Measurements from ENCODE around the gene PTGIR.

Gene PTGIR

DNA sequence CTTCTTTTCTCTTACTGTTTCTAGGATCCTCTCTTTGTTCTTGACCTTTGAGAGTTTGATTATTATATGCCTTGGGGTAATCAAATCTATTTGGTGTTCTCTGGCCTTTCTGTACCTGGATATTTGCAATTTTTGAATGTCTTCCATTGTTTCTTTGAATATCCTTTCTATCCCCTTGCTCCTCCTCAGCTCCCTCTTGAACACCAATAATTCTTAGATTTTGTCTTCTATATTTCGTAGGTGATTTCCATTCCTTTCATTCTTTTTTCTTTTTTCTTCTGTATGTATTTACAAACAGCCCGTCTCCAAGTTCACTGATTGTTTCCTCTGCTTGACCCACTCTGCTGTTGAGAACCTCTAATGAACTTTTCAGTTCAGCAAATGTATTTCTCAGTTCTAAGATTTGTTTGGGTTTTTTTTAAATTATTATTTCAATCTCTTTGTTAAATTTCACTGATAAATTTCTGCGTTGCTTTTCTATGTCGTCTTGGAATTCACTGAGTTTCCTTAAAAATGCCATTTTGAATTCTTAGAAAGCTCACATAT, 26.4 kb downstream of the PTGIR start:
- DNase-seq: no peak

DNA sequence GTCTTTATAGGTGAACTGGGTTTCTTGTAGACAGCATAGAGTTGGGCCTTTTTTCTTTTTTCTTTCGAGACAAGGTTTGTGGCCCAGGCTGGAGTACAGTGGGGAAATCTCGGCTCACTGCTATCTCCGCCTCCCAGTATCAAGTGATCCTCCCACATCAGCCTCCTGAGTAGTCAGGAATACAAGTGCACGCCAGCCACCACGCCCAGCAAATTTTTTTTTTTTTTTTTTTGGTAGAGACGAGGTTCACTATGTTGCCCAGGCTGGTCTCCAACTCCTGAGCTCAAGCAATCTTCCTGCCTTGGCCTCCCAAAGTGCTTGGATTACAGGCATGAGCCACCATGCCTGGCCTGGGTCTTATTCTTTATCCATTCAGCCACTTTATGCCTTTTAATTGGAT, 28.9 kb downstream of the PTGIR start:
- DNase-seq: no peak

DNA sequence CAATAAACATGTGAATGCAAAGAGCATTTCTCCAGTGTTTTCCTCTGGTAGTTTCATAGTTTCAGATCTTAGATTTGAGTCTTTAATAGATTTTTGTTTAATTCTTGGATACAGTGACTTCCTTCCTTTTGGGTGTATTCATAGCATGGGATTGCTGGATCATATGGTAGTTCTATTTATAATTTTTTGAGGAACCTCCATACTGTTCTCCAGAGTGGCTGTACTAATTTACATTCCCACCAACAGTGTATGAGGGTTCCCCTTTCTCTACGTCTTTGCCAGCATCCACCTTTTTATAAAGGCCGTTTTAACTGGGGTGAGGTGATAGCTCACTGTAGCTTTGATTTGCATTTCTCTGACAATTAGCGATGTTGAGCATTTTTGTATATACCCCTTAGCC, 33.0 kb downstream of the PTGIR start:
- DNase-seq: no peak

DNA sequence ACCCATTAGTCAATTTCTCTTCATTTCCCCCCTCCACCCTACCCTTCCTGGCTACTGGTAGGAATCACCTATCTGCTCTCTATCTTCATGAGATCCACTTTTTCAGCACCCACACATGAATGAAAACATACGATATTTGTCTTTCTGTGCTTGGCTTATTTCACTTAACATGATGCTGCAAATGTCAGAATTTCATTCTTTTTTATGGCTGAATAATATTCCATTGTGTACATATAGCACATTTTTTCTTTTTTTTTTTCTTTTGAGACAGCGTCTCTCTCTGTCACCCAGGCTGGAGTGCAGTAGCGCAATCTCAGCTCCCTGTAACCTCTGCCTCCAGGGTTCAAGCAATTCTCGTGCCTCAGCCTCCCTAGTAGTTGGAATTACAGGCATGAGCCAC, 33.6 kb downstream of the PTGIR start:
- no peak for DNase-seq

DNA sequence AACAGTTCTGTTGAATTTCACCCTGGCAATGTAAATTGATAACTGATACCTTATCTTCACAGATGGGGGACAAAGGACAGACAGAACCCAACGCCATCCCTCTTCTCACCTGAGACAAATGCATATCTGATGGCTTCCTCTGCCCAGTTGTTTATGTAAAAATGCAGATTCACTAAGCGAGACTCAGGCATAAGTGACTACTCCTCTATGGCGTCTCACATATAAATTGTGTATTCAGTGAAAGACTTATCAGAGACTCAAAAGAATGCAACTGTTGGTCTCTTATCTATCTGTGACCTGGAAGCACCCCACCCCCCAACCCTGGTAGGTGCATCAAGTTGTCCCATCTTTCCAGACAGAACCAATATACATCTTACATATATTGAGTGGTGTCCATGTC, 37.0 kb downstream of the PTGIR start:
- no peak for DNase-seq

DNA sequence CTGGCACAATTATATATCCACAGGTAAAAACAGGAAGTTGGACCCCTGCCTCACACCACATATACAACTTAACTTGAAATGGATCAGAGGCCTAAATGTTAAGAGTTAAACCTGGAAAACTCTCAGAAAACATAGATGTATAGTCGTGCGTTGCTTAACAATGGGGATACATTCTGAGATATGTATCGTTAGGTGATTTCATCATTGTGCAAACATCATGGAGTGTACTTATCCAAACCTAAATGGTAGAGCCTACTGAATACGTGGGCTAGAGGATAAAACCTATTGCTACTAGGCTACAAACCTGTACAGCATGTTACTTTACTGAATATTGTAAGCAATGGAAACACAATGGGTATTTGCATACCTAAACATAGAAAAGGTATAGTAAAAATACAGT, 38.6 kb downstream of the PTGIR start:
- DNase-seq: no peak

DNA sequence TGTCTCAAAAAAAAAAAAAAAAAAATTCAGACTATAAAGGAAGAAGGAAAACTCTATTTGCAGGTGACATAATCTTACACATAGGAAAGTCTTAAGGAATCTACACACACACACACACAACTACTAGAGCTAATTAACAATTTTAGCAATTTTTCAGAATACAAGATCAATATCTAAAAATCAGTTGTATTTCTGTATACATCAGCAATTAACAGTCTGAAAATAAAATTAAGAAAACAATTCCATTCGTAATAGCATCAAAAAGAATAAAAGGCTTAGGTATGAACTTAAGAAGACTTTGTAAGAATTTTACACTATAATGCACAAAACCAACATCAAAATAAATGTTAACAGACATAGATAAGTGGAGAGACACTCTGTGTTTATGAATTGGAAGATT, 39.4 kb downstream of the PTGIR start:
- DNase-seq: no peak

DNA sequence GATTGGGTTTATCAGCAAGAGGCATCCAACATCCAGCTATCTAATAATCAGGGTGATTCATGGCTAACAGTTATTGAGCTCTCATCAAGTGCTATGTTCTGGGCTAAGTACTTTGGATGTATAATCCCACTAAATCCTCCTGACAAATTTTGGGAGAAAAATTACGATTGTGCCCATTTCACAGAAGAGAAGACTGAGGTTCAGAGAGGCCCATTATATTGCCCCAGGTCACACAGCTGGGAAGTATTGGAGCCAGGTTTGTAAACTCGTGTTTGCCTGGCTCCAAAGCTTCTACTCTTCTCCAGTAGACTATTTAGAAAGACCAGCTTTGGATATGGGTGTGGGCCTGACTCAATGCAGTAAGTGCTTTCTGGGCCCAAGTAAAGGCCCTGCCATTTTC, 44.6 kb downstream of the PTGIR start:
- DNase-seq: no peak

DNA sequence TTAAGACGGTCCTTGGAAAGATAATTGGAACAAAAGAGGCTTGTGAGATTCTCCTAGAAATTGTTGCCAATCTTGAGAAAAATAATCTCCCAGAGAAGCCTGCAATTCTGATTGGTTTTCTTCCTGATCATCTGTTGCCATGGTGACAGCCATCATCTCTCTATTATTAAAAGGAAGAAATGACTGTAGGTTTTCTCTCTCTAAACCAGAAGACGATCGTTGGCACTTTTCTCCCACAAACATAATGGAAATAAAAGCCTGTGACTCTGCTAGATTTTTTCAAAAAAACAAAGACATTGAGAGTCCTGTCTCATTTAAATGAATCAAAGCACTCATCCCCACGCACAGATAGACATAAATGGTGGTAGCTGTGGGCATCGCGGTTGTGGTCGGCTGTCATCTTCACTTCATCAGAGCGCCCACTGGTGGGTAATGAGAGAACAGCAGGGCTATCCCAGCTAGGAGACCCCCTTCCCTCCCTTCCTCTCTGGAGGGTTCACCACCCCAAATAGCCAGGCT, 45.5 kb downstream of the PTGIR start:
- DNase-seq: no peak

DNA sequence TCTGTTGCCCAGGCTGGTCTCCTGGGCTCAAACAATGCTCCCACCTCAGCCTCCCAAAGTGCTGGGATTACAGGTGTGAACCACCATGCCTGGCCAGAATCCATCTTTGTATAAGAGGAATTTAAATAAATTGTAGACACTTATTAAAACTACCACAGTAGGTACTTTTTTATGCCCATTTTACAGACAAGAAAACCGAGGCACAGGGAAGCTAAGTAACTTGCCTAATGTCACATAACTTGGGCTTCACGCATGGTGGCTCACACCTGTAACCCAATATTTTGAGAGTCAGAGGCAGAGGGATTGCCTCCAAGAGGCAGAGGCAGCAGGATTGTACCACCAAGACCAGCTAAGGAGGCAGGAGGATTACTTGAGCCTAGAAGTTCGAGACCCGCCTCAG, 46.4 kb downstream of the PTGIR start:
- DNase-seq: no peak

DNA sequence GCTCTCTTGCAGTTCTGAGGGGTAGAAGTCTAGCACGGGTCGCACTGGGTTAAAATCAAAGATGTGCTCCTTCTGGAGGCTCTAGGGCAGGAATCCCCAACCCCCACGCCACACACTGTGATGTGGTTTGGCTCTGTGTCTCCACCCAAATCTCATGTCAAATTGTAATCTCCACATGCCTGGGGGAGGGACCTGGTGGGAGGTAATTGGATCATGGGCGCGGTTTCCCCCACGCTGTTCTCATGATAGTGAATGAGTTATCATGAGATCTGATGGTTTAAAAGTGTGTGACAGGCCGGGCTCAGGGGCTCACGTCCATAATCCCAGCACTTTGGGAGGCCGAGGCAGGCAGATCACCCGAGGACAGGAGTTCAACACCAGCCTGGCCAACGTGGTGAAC, 50.4 kb downstream of the PTGIR start:
- no peak for DNase-seq

DNA sequence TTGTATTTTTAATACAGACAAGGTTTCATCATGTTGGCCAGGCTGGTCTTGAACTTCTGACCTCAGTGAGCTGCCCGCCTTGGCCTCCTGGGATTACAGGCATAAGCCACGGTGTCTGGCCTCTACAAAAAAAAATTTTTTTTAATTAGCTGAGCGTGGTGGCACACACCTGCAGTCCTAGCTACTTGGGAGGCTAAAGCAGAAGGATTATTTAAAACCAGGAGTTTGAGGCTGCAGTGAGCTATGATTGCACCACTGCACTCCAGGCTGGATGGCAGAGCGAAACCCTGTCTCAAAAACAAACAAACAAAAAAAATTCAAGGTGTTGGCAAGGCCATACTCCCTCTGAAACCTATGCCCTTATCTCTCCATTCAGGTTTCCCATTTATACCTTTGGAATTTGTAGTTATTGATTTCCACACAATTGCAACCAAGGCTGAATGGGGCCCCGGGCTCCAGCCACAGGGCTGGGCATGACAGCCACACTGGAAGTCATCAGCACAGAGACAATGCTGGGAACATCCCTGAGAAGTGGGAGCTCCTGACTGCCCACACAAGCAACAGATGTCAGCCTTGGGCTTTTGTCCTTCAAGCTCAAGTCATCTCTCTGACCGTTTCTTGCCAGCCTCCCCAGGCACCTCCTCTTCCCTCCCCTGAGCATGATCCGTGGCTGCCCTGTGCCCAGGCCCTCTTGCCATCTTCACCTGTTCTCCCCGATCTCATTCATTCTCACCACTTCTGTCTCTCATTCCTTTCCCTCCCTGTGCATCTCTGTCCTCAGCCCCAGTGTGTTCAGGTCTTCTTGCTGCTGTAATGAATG, 51.0 kb downstream of the PTGIR start:
- no peak for DNase-seq

DNA sequence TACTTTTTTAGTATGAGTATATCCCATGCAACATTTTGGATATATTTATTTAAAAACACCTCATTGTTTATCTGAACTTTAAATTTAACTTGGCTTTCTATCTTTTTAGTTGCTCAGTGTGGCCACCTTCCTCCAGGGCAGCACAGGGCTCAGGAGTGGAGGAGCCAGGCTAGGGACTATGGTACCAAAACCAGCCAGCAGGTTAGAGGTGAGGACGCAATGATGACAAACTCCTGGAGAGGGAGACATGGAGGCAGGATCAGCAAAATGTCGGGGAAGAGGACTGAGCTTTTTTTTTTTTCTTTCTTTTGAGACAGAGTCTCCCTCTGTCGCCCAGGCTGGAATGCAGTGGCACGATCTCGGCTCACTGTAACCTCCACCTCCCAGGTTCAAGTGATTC, 53.4 kb downstream of the PTGIR start:
- DNase-seq: no peak

All from NCI-H187 treated with DMSO at 0.1 percent for 48 hours (cell line).